HL-60/S4 treated with retinoic acid at 250 ng/mL for 4 days and 3 days (cell line): Measurements from ENCODE around the gene TSR3.

Experiments used
- in situ Hi-C: fragments of 300-500 bp; cut with MboI; formaldehyde crosslinking; loops from 2 replicates; pipeline ENCODE4 v1.7.0; 2022; ENCODE audit warnings: low sequenced_read_pairs

Gene TSR3

GRCh38 chr16:1351582-1352362, at the start of gene TSR3, which contains the start of gene GNPTG:
TSS of gene TSR3 (minus strand) at chr16:1351878. CDS start at chr16:1351804, 74 bp downstream.
TSS of gene GNPTG (plus strand) at chr16:1351931. CDS start at chr16:1351966, 35 bp downstream.
- in situ Hi-C loops = no loop called here

GRCh38 chr16:1401061-1401757, 49.5 kb upstream of the TSR3 start:
- in situ Hi-C loops = no loop called here

GRCh38 chr16:1398826-1399581, 47.3 kb upstream of the TSR3 start:
- in situ Hi-C loops = no loop called here

GRCh38 chr16:1398351-1398750, 46.7 kb upstream of the TSR3 start:
- in situ Hi-C loops = no loop called here

GRCh38 chr16:1397779-1398178, 46.1 kb upstream of the TSR3 start:
- in situ Hi-C loops = no loop called here

- in situ Hi-C loops = no loop called here
Measured at GRCh38 chr16:1395444-1396031, 43.9 kb upstream of the TSR3 start.

GRCh38 chr16:1394367-1394951, 42.8 kb upstream of the TSR3 start:
- in situ Hi-C loops = no loop called here

GRCh38 chr16:1393613-1394176, 42.0 kb upstream of the TSR3 start:
- in situ Hi-C loops = no loop called here

GRCh38 chr16:1392826-1393225, 41.1 kb upstream of the TSR3 start:
- in situ Hi-C loops = no loop called here

GRCh38 chr16:1390239-1390779, 38.6 kb upstream of the TSR3 start:
- in situ Hi-C loops = no loop called here

- in situ Hi-C loops = no loop called here
Measured at GRCh38 chr16:1389762-1390161, 38.1 kb upstream of the TSR3 start.

GRCh38 chr16:1387331-1387730, 35.7 kb upstream of the TSR3 start:
- in situ Hi-C loops = no loop called here

GRCh38 chr16:1385232-1385631, 33.6 kb upstream of the TSR3 start:
- in situ Hi-C loops = no loop called here

GRCh38 chr16:1383556-1383955, 31.9 kb upstream of the TSR3 start:
- in situ Hi-C loops = no loop called here

GRCh38 chr16:1381612-1382406, 30.1 kb upstream of the TSR3 start:
- in situ Hi-C loops = no loop called here

GRCh38 chr16:1380195-1380594, 28.5 kb upstream of the TSR3 start:
- in situ Hi-C loops = no loop called here

GRCh38 chr16:1379304-1380076, 27.8 kb upstream of the TSR3 start:
- in situ Hi-C loops = no loop called here

- in situ Hi-C loops = no loop called here
Measured at GRCh38 chr16:1378804-1379303, 27.2 kb upstream of the TSR3 start.
